Measurements from ENCODE around the gene OR5D16. TPM values are rescaled to one million over a fixed set of nuclear protein-coding genes. Genes with fewer than 3 reads are reported as not detected.

The OR5D16 gene
- total and polyA plus RNA-seq, 2 of the 4 experiments (the other 2 are of a cell fraction) = not detected

- Histone ChIP-seq H2BK120ac (ENCODE audit: low read depth, low read length) (no peak within 1 kb of the TSS), H3K9me1 (ENCODE audit: insufficient read depth, low read length) (no peaks in the 10 kb centered on the region), H3K4me3 (ENCODE audit: insufficient read depth, low read depth, low read length) (no peak within 1 kb of the TSS), H4K91ac (ENCODE audit: insufficient read depth, low read depth, low read length) (no peak within 1 kb of the TSS), H4K20me1 (ENCODE audit: insufficient read depth, low read length) (no peaks in the 10 kb centered on the region), H3K56ac (ENCODE audit: extremely low read depth, insufficient read depth, low read length) (no peak within 1 kb of the TSS), H3K27ac (ENCODE audit: insufficient read depth, low read length) (no peak within 1 kb of the TSS), H3K14ac (replicated peaks; ENCODE audit: low read depth, low read length) (no peak within 1 kb of the TSS), H2AK5ac (ENCODE audit: low read depth, low read length) (no peak within 1 kb of the TSS), H3K4me1 (ENCODE audit: control insufficient read depth, insufficient read depth, low read length) (no peaks in the 10 kb centered on the region), H3K36me3 (ENCODE audit: control insufficient read depth, insufficient read depth, low read length) (no peaks in the 10 kb centered on the region), H3K18ac (ENCODE audit: low read depth, low read length) (no peak within 1 kb of the TSS), H4K8ac (ENCODE audit: low read depth in 2 of 2, low read length in 2 of 2) (no peak within 1 kb of the TSS), H2BK15ac (ENCODE audit: low read depth, low read length) (no peak within 1 kb of the TSS), H4K5ac (ENCODE audit: low read depth, low read length) (no peak within 1 kb of the TSS), H3K4me2 (ENCODE audit: low read depth, low read length) (no peak within 1 kb of the TSS), H3K4ac (ENCODE audit: low read depth, low read length) (no peak within 1 kb of the TSS), H2AFZ (replicated peaks; ENCODE audit: low read length, poor library complexity) (no peak within 1 kb of the TSS), H2BK5ac (ENCODE audit: low read depth, low read length, poor library complexity, severe bottlenecking) (no peak within 1 kb of the TSS), H3K23ac (ENCODE audit: low read depth, low read length) (no peak within 1 kb of the TSS), H3K79me1 (ENCODE audit: low read depth in 1 of 2, low read length in 2 of 2) (no peaks in the 10 kb centered on the region), H3K27me3 (ENCODE audit: control insufficient read depth, insufficient read depth, low read length) (no peaks in the 10 kb centered on the region), H2BK20ac (ENCODE audit: low read depth, low read length) (no peak within 1 kb of the TSS), H3K9me3 (ENCODE audit: control insufficient read depth, insufficient read depth, low read length) (peaks cover 4% of the 10 kb centered on the region), H3K9ac (ENCODE audit: low read depth, low read length) (no peak within 1 kb of the TSS), H2AK9ac (replicated peaks; ENCODE audit: low read depth, low read length, poor library complexity) (no peak within 1 kb of the TSS)
- TF ChIP-seq RFX5 (IDR thresholded peaks at IDR 0.05; ENCODE audit: low read depth, low read length) (no peak), NFE2L2 (IDR thresholded peaks at IDR 0.05; ENCODE audit: low read depth, low read length) (no peak), CTCF (conservative IDR thresholded peaks at IDR 0.05; ENCODE audit: low read depth, low read length) (no peak), MXI1 (IDR thresholded peaks at IDR 0.05; ENCODE audit: borderline replicate concordance, low read depth, low read length) (no peak), ELK1 (IDR thresholded peaks at IDR 0.05; ENCODE audit: borderline replicate concordance, low read depth, low read length) (no peak), POLR2A (IDR thresholded peaks at IDR 0.05; ENCODE audit: low read depth, low read length) (no peak), MAFK (IDR thresholded peaks at IDR 0.05; ENCODE audit: low read depth, low read length) (no peak), FOS (IDR thresholded peaks at IDR 0.05; ENCODE audit: low read depth, low read length) (no peak), SMC3 (IDR thresholded peaks at IDR 0.05; ENCODE audit: low read depth, low read length) (no peak), CHD1 (IDR thresholded peaks at IDR 0.05; ENCODE audit: low read depth, low read length) (no peak), USF2 (IDR thresholded peaks at IDR 0.05; ENCODE audit: low read depth, low read length) (no peak), MAZ (IDR thresholded peaks at IDR 0.05; ENCODE audit: borderline replicate concordance, low read depth, low read length) (no peak)
- DNase-seq (no peak), ATAC-seq (ENCODE audit: low read depth) (no peak)
- in situ Hi-C loops (cut with MboI; ENCODE audit: low sequenced_read_pairs) = no loop called here
- dilution Hi-C loops (cut with HindIII; ENCODE audit: low sequenced_read_pairs, unreplicated experiment) = no loop called here
- BruUV-seq (replicated peaks) = no TSS peak
- CTCF ChIA-PET = no interaction called here
- intact Hi-C loops (cut with micrococcal nuclease) = loop anchor here (10.0 kb wide), 1 partner anchor 50 kb away; no protein-coding TSS in a partner anchor
- POLR2A ChIA-PET (ENCODE audit: unreplicated experiment) = no interaction called here
These were observed 43.3 kb upstream of the OR5D16 start, which contains the start of gene OR5D14 for GRCh38 chr11:55795256-55795655. Gene OR5D14, plus strand, starts transcription at chr11:55795556. Its CDS starts 0 bp downstream, at chr11:55795556.

Measured in IMR-90 (cell line).